ENCODE data around the gene DNAH17. TPM values are rescaled to one million over a fixed set of nuclear protein-coding genes. Genes with fewer than 3 reads are reported as not detected.

Gene DNAH17
- total and polyA plus RNA-seq, 2 experiments from 2014 or later: 0.64 TPM; not detected in 1

GRCh38 chr17:78493853-78494695, 83.1 kb downstream of the DNAH17 start:
- Histone ChIP-seq H3K27ac (no peak overlapping the region), H3K4me2 (ENCODE audit: unreplicated experiment) (no peak overlapping the region), H3K9ac (no peak overlapping the region), H3K9me2 (ENCODE audit: insufficient read depth) (no peaks in the 10 kb centered on the region), H3K79me2 (ENCODE audit: insufficient read depth) (no peaks in the 10 kb centered on the region), H4K20me1 (ENCODE audit: insufficient read depth) (no peaks in the 10 kb centered on the region), H2AFZ (no peak overlapping the region), H3K36me3 (ENCODE audit: low read depth) (no peaks in the 10 kb centered on the region), H3K4me1 (ENCODE audit: insufficient read depth) (no peaks in the 10 kb centered on the region), H3K9me3 (ENCODE audit: low read depth) (no peaks in the 10 kb centered on the region), H3K4me3 (no peak overlapping the region), H3K27me3 (replicated peaks; ENCODE audit: insufficient read depth) (0 out of 2 replicates have a peak, but pooled peaks cover 5% of the 10 kb centered on the region), H3F3A (ENCODE audit: insufficient read depth) (no peaks in the 10 kb centered on the region)
- in situ Hi-C loops (cut with MboI): no loop called here
- no peak for DNase-seq
- WGBS, 2 experiments (ENCODE audit: low coverage in 1 of 2, low lambda C conversion rate in 2 of 2, missing lambda C conversion rate in 2 of 2): 66 to 68% methylated on average over 32 to 41 of the region's 42 CpGs
- no peak for TF ChIP-seq EZH2phosphoT487 (IDR thresholded peaks at IDR 0.05; ENCODE audit: insufficient read depth, low read depth)
- TF ChIP-seq EZH2 (IDR thresholded peaks at IDR 0.05; ENCODE audit: insufficient read depth, poor library complexity, severe bottlenecking): no peak

- no peaks in the 10 kb centered on the region for H3K36me3 ChIP-seq (ENCODE audit: low read depth)
- in situ Hi-C loops (cut with MboI): no loop called here
- H2AFZ ChIP-seq: no peak overlapping the region
- no peak for DNase-seq
- 78 to 85% methylated on average over 9 of the region's 9 CpGs for WGBS, 2 experiments (ENCODE audit: low coverage in 1 of 2, low lambda C conversion rate in 2 of 2, missing lambda C conversion rate in 2 of 2)
- H3K9me2 ChIP-seq (ENCODE audit: insufficient read depth): no peaks in the 10 kb centered on the region
- no peaks in the 10 kb centered on the region for H4K20me1 ChIP-seq (ENCODE audit: insufficient read depth)
- H3K4me3 ChIP-seq: no peak overlapping the region
- H3K4me1 ChIP-seq (ENCODE audit: insufficient read depth): no peaks in the 10 kb centered on the region
- no peak for TF ChIP-seq EZH2phosphoT487 (IDR thresholded peaks at IDR 0.05; ENCODE audit: insufficient read depth, low read depth)
- no peak for TF ChIP-seq EZH2 (IDR thresholded peaks at IDR 0.05; ENCODE audit: insufficient read depth, poor library complexity, severe bottlenecking)
- no peak overlapping the region for H3K4me2 ChIP-seq (ENCODE audit: unreplicated experiment)
- 0 out of 2 replicates have a peak, but pooled peaks cover 5% of the 10 kb centered on the region for H3K27me3 ChIP-seq (replicated peaks; ENCODE audit: insufficient read depth)
- no peaks in the 10 kb centered on the region for H3K79me2 ChIP-seq (ENCODE audit: insufficient read depth)
- H3K9ac ChIP-seq: no peak overlapping the region
- H3F3A ChIP-seq (ENCODE audit: insufficient read depth): no peaks in the 10 kb centered on the region
- no peaks in the 10 kb centered on the region for H3K9me3 ChIP-seq (ENCODE audit: low read depth)
- H3K27ac ChIP-seq: no peak overlapping the region
Measured at GRCh38 chr17:78493450-78493849, 83.7 kb downstream of the DNAH17 start.

- 72 to 77% methylated on average over 26 of the region's 26 CpGs for WGBS, 2 experiments (ENCODE audit: low coverage in 1 of 2, low lambda C conversion rate in 2 of 2, missing lambda C conversion rate in 2 of 2)
- Histone ChIP-seq H2AFZ (no peak overlapping the region), H4K20me1 (ENCODE audit: insufficient read depth) (no peaks in the 10 kb centered on the region), H3K4me1 (ENCODE audit: insufficient read depth) (no peaks in the 10 kb centered on the region), H3K79me2 (ENCODE audit: insufficient read depth) (no peaks in the 10 kb centered on the region), H3K36me3 (ENCODE audit: low read depth) (no peaks in the 10 kb centered on the region), H3K27me3 (replicated peaks; ENCODE audit: insufficient read depth) (peaks cover 5% of the 10 kb centered on the region; the same call in 1 of the 2 replicates), H3K9ac (no peak overlapping the region), H3K4me2 (ENCODE audit: unreplicated experiment) (no peak overlapping the region), H3F3A (ENCODE audit: insufficient read depth) (no peaks in the 10 kb centered on the region), H3K9me3 (ENCODE audit: low read depth) (no peaks in the 10 kb centered on the region), H3K9me2 (ENCODE audit: insufficient read depth) (no peaks in the 10 kb centered on the region), H3K4me3 (no peak overlapping the region), H3K27ac (no peak overlapping the region)
- in situ Hi-C loops (cut with MboI): no loop called here
- DNase-seq: no peak
- TF ChIP-seq EZH2phosphoT487 (IDR thresholded peaks at IDR 0.05; ENCODE audit: insufficient read depth, low read depth): no peak
- TF ChIP-seq EZH2 (IDR thresholded peaks at IDR 0.05; ENCODE audit: insufficient read depth, poor library complexity, severe bottlenecking): no peak
Measured at GRCh38 chr17:78492116-78492799, 84.9 kb downstream of the DNAH17 start.

GRCh38 chr17:78491236-78492115, 85.7 kb downstream of the DNAH17 start:
- H3K79me2 ChIP-seq (ENCODE audit: insufficient read depth): no peaks in the 10 kb centered on the region
- H4K20me1 ChIP-seq (ENCODE audit: insufficient read depth): no peaks in the 10 kb centered on the region
- H3K4me3 ChIP-seq: no peak overlapping the region
- no peak overlapping the region for H2AFZ ChIP-seq
- H3K9ac ChIP-seq: no peak overlapping the region
- in situ Hi-C loops (cut with MboI): no loop called here
- no peak overlapping the region for H3K27ac ChIP-seq
- H3K9me2 ChIP-seq (ENCODE audit: insufficient read depth): no peaks in the 10 kb centered on the region
- no peaks in the 10 kb centered on the region for H3K9me3 ChIP-seq (ENCODE audit: low read depth)
- no peaks in the 10 kb centered on the region for H3K36me3 ChIP-seq (ENCODE audit: low read depth)
- DNase-seq: no peak
- H3K4me1 ChIP-seq (ENCODE audit: insufficient read depth): no peaks in the 10 kb centered on the region
- no peak overlapping the region for H3K4me2 ChIP-seq (ENCODE audit: unreplicated experiment)
- H3K27me3 ChIP-seq (replicated peaks; ENCODE audit: insufficient read depth): peaks cover 5% of the 10 kb centered on the region; the same call in 1 of the 2 replicates
- H3F3A ChIP-seq (ENCODE audit: insufficient read depth): no peaks in the 10 kb centered on the region
- TF ChIP-seq EZH2 (IDR thresholded peaks at IDR 0.05; ENCODE audit: insufficient read depth, poor library complexity, severe bottlenecking): no peak
- no peak for TF ChIP-seq EZH2phosphoT487 (IDR thresholded peaks at IDR 0.05; ENCODE audit: insufficient read depth, low read depth)
- 85 to 88% methylated on average over 28 to 31 of the region's 31 CpGs for WGBS, 2 experiments (ENCODE audit: low coverage in 1 of 2, low lambda C conversion rate in 2 of 2, missing lambda C conversion rate in 2 of 2)
